ENCODE measurements around the gene PDCD1LG2.

The PDCD1LG2 gene

GRCh38 chr9:5614985-5615384, 104.7 kb downstream of the PDCD1LG2 start:
- no peak for DNase-seq

DNA sequence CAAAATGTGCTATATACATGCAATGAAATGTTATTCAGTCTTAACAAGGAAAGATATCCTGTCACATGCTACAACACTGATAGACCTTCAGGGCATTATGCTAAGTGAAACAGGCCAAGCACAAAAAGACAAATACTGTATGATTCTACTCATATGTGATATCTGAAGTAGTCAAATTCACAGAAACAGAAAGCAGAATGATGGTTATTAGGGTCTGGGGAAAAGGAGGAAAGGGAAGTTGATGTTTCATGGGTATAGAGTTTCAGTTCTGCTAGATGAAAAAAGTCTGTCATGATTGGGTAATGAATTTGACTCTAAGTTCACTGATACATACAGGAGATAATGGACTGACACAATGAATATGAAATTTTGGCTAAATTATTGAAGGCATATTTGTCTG, 107.4 kb downstream of the PDCD1LG2 start:
- DNase-seq = no peak

- DNase-seq = no peak
Observed at GRCh38 chr9:5620494-5620893, 110.2 kb downstream of the PDCD1LG2 start.

Measured in NCI-H2171 (cell line).